NCI-H1048 (cell line): ENCODE data around the gene MOSPD3.
"Not testable (repeated sequence)": the region's sequence is repeated elsewhere in the genome, so short reads cannot be mapped to it uniquely, and the experiment has no call there.

Experiments
- DNase-seq: peaks from one replicate; lab custom pipeline; 2025; lab: John Stamatoyannopoulos, UW

The MOSPD3 gene

GRCh38 chr7:100626530-100627237 lies 14.3 kb downstream of the MOSPD3 start:
- DNase-seq: peak; percentile 44

GRCh38 chr7:100627238-100627549 lies 14.9 kb downstream of the MOSPD3 start:
- DNase-seq: no peak

DNA sequence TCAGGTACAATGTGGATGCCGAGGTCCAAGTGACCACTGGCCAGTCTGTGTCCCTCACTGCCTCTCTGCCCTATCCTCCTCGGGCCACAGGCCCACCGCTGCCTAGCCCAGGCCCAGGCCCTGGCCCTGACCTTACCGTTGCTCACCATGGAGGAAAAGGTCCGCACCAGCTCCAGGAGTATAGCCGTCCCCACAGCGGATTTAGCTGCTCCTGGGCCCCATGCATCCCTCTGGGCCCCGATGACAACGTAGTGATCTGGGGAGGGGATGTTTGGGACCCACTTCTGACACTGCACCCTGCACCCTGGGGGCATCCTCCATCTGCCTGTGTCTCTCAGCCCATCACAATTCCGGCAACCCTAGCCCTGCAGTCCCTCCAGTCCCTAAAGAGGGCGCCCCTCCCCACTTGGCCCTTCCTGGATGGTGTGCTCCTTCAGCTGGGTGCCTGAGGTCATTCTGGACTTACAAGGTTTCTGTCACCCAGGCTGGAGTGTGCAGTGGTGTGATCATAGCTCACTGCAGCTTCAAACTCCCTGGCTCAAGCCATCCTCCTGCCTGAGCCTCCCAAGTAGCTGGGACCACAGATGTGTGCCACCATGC lies 16.9 kb downstream of the MOSPD3 start:
- DNase-seq: no peak

DNA sequence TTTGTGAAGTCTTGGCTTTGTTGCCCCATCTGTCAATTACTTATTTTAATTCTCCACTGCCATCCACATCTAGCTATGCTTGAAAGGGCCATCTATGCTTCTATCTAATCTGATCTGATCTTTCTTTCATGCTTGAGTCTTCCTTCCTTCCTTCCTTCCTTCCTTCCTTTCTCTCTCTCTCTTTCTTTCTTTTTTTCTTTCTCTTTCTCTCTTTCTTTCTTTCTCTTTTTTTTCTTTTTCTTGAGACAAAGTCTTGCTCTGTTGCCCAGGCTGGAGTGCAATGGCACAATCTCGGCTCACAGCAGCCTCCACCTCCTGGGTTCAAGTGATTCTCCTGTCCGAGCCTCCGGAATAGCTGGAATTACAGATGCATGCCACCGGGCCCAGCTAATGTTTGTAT lies 17.7 kb downstream of the MOSPD3 start:
- no peak for DNase-seq

- DNase-seq: no peak
Observed at GRCh38 chr7:100632951-100633717, 20.8 kb downstream of the MOSPD3 start.

GRCh38 chr7:100639995-100640516 lies 27.7 kb downstream of the MOSPD3 start:
- no peak for DNase-seq

GRCh38 chr7:100640517-100641440 lies 28.4 kb downstream of the MOSPD3 start:
- no peak for DNase-seq

GRCh38 chr7:100641463-100641859 lies 29.1 kb downstream of the MOSPD3 start, which contains the start of gene TFR2:
Gene TFR2, minus strand, starts transcription at chr7:100641552. Its CDS starts 43 bp downstream, at chr7:100641509.
- no peak for DNase-seq

DNA sequence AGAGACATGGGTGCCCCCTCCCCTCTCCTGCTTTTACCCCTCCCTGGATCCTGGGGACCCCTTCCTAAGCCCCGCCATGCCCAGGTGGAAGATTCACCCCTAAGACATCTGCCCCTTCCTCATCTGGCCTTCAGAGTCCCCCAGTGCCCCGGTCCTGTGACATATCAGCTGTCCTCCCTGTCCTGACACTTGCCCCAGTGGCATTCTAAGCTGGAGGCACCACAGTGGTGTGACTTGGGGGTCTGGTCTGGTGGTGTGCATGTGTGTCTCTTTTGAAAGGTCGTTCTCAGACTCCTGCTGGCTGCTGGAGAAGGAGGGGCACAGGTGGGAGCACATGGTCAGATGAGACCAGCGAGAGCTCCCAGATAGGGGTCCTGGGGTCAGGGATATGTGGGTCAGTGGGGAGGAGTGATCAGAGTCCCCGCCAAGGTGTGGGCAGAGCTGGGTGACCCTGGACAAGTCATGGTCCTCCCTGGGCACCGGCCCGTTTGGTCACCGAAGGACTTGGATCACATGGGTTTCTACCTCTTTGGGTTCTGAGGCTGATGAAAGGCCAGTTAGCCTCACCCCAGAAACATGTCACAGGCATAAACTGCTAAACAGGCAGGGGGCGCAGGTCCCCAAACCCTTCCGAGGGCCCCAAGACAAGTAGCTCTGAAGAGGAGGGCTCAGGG lies 29.7 kb downstream of the MOSPD3 start:
- no peak for DNase-seq

- DNase-seq: no peak
Observed at GRCh38 chr7:100642534-100642907, 30.2 kb downstream of the MOSPD3 start.

DNA sequence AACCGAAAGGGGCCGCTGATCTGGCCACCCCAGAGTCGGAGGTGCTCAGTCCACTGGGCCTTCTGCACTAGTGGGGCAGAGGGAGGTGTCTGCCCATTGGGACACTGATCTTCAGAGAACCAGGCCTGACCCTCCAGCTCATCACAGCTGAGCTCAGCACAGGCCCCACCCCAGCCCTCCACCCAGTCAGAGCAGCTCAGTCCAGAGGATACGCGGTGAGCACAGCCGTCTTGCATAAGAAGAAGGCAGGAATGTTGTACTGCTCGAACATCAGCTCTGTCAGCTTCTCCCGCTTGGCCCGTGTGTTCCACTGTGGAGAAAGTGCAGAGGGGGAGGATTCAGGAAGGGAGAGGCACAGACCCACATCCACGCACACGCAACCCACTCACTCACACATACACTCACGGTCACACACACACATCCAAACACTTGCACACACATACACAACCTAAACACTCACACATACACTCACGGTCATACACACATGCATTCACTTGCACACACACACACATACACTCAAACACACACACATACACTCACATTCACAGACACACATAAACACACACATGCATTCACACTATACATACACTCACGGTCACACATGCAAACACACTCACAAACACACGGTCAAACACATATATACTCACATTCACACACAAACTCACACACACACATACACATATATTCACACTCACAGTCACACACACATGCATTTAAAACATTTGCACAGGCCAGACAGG lies 37.7 kb downstream of the MOSPD3 start:
- no peak for DNase-seq

DNA sequence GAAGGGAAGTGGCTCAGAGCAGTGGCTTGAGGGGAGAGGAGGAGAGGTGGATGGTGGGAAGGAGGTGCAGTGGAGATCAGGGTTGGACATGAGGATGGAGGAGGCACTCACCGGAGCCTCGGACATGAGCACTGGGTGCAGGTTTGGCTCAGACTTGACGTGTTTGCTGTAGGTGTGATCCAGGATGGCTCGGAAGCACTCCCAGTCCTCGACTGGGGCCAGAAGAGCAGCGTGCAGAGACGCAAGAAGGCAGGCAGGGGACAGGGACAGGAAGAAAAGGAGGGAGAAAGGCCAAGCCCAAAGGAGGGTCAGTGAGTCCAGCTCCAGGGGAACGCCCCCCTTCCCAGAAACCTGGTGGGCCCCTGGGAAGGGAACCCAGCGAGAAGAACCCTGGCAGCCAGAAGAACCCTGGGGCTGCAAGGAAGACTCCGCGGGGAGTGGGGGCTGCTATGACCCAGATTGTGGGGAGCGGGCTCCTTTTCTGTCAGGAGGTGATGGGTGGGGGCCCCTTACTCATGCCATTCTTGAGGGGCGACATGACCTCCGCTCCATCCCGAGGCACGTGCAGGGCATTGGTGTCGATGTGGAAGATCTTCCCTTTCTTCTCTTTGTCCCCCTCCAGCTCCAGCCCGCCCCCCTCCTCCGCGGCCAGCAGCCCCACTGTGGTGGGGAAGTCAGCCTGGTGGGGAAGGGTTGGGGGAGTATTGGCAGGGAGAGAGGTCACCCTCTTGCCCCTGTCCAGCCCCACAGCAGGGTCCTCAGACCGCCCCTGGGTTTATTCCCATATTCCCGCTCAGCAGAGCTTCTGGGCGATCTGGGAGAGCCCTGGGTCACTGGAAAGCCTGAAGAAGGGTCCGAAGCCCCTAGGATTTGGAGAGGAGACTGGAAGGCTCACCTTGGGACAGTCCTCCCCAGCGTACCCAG lies 42.8 kb downstream of the MOSPD3 start:
- DNase-seq: no peak

GRCh38 chr7:100655908-100656674 lies 43.8 kb downstream of the MOSPD3 start, which contains the start of gene ACTL6B:
Gene ACTL6B, minus strand, starts transcription at chr7:100656448. Its CDS starts 94 bp downstream, at chr7:100656354.
- DNase-seq: peak; percentile 67

- not testable (repeated sequence) for DNase-seq
Observed at GRCh38 chr7:100662194-100662776, 49.9 kb downstream of the MOSPD3 start.
